Glutamatergic neuron (in vitro differentiated cells): Measurements from ENCODE around the gene LTA. TPM values are rescaled to one million over a fixed set of nuclear protein-coding genes. Genes with fewer than 3 reads are reported as not detected.

ENCODE experiments used
- DNase-seq: peaks from one replicate; pipeline ENCODE4 v3.0.0; 2022
- H3K27ac Mint-ChIP-seq: one replicate; pipeline ENCODE4 v1.8.0; 2020; ENCODE audit warnings: mild to moderate bottlenecking, mixed read lengths, inconsistent platforms; ENCODE audit not compliant: unreplicated experiment
- H3K27me3 Mint-ChIP-seq: one replicate; pipeline ENCODE4 v1.8.0; 2020; ENCODE audit warnings: mild to moderate bottlenecking, moderate library complexity, mixed read lengths, inconsistent platforms; ENCODE audit not compliant: unreplicated experiment
- H3K36me3 Mint-ChIP-seq: one replicate; pipeline ENCODE4 v1.8.0; 2020; ENCODE audit warnings: mild to moderate bottlenecking, mixed read lengths, inconsistent platforms; ENCODE audit not compliant: unreplicated experiment
- H3K4me1 Mint-ChIP-seq: one replicate; pipeline ENCODE4 v1.8.0; 2020; ENCODE audit warnings: mild to moderate bottlenecking, low read depth, mixed read lengths, inconsistent platforms; ENCODE audit not compliant: unreplicated experiment
- H3K4me3 Mint-ChIP-seq: one replicate; pipeline ENCODE4 v1.8.0; 2020; ENCODE audit warnings: mild to moderate bottlenecking, mixed read lengths, inconsistent platforms; ENCODE audit not compliant: unreplicated experiment
- H3K9me3 Mint-ChIP-seq: one replicate; pipeline ENCODE4 v1.8.0; 2020; ENCODE audit warnings: mild to moderate bottlenecking, moderate library complexity, mixed read lengths, inconsistent platforms; ENCODE audit not compliant: unreplicated experiment
- CTCF ChIP-seq: fragments of 200-600 bp; sonication (generic); IDR thresholded peaks from one replicate; pipeline ENCODE4 v1.5.0; 2021; ENCODE audit not compliant: partially characterized antibody, unreplicated experiment
- total RNA-seq: library from RNA; stranded (reverse); fragmentation: NEBNext Ultra II Directional; extraction: Animal tissue kit (Norgen Biotek cat#: 25700); gene quantifications from one replicate; pipeline ENCODE4 v1.2.1, GENCODE V29; 2021; ENCODE audit not compliant: unreplicated experiment

LTA gene
- total RNA-seq, 1 donor from 2014 or later, result not detected

GRCh38 chr6:31534521-31535040 lies 37.5 kb upstream of the LTA start:
- Mint-ChIP-seq H3K27me3 (peaks cover 5% of the 10 kb centered on the region), H3K4me3 (no peak overlapping the region), H3K9me3 (peaks cover 7% of the 10 kb centered on the region), H3K36me3 (peaks cover 20% of the 10 kb centered on the region), H3K27ac (no peak overlapping the region), H3K4me1 (peaks cover 17% of the 10 kb centered on the region)
- no peak for DNase-seq
- TF ChIP-seq CTCF, result no peak

- H3K4me3 Mint-ChIP-seq, result peak overlapping the region; percentile 7
- H3K27me3 Mint-ChIP-seq, result peaks cover 9% of the 10 kb centered on the region
- peaks cover 15% of the 10 kb centered on the region for H3K9me3 Mint-ChIP-seq
- H3K36me3 Mint-ChIP-seq, result peaks cover 20% of the 10 kb centered on the region
- no peak overlapping the region for H3K27ac Mint-ChIP-seq
- TF ChIP-seq CTCF, result no peak
- no peak for DNase-seq
- peaks cover 25% of the 10 kb centered on the region for H3K4me1 Mint-ChIP-seq
These were observed 36.4 kb upstream of the LTA start for GRCh38 chr6:31535538-31536324.

GRCh38 chr6:31538805-31539400 lies 33.2 kb upstream of the LTA start:
- H3K36me3 Mint-ChIP-seq, result peaks cover 20% of the 10 kb centered on the region
- no peak for DNase-seq
- H3K4me3 Mint-ChIP-seq, result peak overlapping the region; percentile 100
- H3K9me3 Mint-ChIP-seq, result peaks cover 17% of the 10 kb centered on the region
- peaks cover 11% of the 10 kb centered on the region for H3K27me3 Mint-ChIP-seq
- H3K4me1 Mint-ChIP-seq, result peaks cover 32% of the 10 kb centered on the region
- peak overlapping the region; percentile 84 for H3K27ac Mint-ChIP-seq
- no peak for TF ChIP-seq CTCF

- Mint-ChIP-seq H3K27ac (peak overlapping the region; percentile 100), H3K9me3 (peaks cover 20% of the 10 kb centered on the region), H3K27me3 (peaks cover 10% of the 10 kb centered on the region), H3K4me1 (peaks cover 40% of the 10 kb centered on the region), H3K36me3 (peaks cover 20% of the 10 kb centered on the region), H3K4me3 (peak overlapping the region; percentile 100)
- TF ChIP-seq CTCF, result no peak
- no peak for DNase-seq
These were observed 31.4 kb upstream of the LTA start for GRCh38 chr6:31540640-31541039.
